ENCODE measurements around the gene BST1.

BST1 gene

GRCh38 chr4:15676899-15677298 is 26.0 kb upstream of the BST1 start:
- DNase-seq: no peak

DNA sequence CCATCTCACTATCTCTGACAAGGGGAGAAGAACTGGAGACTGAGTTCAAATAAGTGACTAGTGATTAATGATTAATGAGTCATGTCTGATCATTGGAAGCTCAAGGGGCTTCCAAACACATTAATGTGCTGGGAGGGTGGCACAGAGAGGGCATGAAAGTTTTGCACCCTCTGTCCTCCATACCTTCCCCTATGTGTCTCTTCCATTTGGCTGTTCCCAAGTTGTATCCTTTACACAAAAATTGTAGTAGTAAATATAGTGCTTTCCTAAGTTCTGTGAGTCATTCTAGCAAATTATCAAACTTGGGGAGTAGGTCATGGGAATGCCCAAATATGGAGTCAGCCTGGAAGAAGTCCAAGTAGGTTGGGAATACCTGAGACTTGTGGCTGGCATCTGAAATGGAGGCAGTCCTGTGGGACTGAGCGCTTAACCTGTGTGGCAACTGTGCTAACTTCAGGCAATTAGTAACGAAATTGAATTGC is 25.3 kb upstream of the BST1 start:
- no peak for DNase-seq

DNA sequence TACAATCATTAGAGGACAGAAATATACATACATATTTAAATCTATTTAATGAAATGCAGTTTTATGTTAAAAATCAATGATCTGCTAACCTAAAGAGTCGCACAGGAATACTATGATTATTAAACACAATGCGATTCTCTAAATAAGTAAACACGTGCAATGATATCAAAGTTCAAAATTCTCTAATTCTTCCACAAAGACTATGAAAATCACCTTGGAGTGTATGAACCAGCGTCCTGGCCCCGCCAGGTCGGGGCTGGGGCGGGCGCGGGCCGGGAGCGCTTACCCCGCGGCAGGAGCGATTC is 21.8 kb upstream of the BST1 start:
- no peak for DNase-seq

- DNase-seq: peak; percentile 88
Observed at GRCh38 chr4:15681372-15682241, 21.3 kb upstream of the BST1 start, which contains the start of gene FAM200B. TSS of gene FAM200B (plus strand) at chr4:15681827. CDS start at chr4:15686978, 5,151 bp downstream.

GRCh38 chr4:15682242-15683142 is 20.4 kb upstream of the BST1 start:
- DNase-seq: peak; percentile 27

DNA sequence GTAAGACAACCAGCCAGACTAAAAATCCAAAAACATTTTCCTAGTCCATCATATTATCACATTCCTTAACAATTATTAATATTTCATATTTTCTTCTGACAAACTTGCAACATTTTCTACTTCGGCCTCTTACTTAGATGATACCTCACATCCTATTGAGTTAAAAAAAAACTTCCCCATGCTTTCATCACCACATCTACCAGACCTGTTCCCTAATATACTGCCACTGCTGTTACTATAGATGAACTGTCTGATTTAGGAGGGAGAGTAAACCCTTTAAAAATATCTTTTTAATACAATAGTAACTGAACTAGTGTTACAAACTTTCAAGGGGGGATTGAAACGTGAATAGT is 19.7 kb upstream of the BST1 start:
- DNase-seq: no peak

DNA sequence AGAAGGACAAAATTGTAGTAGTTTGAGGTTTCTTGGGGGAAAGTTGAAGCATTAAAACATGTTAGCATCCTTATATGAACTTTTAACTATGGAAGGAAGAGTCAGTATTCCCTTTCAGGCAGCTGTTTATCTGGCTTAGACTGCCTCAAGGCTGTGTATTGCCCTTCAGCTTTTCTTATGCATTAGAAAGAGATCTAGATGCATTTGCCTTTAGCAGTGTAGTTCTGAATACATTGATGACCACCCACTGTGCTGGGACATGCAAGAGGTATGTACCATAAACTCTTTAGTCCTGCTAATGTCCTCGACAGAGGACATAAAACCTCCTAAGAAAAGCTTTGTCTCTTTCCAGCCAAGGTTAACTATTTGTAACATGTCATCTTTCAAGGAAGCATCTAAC is 18.4 kb upstream of the BST1 start:
- DNase-seq: no peak

DNA sequence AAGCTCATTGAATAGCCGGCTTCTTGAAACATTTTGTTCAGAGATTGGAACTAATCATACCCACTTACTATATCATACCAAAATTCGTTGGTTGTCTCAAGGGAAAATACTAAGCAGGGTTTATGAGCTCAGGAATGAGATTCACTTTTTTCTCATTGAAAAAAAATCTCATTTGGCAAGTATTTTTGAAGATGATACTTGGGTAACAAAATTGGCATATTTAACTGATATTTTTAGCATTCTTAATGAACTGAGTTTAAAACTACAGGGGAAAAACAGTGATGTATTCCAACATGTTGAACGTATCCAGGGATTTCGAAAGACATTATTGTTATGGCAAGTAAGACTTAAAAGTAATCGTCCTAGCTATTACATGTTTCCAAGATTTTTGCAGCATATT is 14.8 kb upstream of the BST1 start:
- DNase-seq: no peak

DNA sequence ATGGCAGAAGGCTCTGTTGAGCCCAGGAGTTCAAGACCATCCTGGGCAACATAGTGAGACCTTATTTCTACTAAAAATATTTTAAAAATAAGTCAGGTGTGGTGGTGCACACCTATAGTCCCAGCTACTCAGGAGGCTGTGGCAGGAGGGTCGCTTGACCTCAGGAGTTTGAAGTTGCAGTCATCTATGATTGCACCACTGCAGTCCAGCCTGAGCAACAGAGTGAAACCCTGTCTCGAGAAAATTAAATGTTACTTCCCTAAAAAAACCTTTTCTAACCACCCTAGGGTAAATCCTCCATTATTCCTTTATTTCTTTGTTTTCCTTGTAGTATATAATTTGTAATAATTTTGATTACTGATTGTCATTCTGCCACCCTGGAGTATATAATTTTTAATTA is 13.3 kb upstream of the BST1 start:
- no peak for DNase-seq

- DNase-seq: no peak
Observed at GRCh38 chr4:15690020-15690809, 12.7 kb upstream of the BST1 start.

- no peak for DNase-seq
Observed at GRCh38 chr4:15691346-15692135, 11.3 kb upstream of the BST1 start.

DNA sequence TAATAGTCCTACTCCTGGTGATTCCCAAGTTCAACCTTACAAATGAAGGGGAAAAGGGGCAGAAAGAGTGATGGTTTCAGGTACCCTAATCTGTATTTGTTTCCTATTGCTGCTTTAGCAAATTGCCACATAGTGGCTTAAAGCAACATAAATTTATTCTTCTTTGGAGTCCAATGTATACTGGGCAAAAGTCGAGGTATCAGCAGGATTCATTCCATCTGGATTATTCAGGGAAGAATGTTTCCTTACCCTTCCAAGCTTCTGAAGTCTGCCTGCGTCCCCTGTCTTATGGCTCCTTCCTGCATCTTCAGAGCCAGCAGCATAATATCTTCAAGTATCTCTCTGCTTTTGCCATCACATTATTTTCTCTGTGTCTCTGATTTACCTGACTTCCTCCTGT is 10.3 kb upstream of the BST1 start:
- DNase-seq: no peak

DNA sequence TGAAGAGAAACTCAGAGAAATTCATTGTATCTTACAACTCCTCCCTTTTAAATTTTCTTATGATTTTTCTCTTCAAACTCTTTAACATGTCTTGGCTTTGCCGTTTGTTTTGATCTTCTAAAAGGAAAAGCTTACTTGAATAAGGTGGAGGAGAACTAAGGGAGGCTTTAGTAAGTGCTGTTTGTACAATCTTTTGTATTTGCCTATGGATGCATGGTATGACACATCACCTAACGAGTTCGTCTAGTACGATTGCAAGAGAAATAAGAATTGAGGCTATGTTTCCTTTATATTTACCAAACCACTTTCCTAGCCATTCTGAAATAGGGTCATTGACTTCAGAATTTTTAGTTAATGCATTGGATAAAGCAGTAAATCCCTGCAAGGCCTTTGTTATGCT is 8.4 kb upstream of the BST1 start:
- no peak for DNase-seq

DNA sequence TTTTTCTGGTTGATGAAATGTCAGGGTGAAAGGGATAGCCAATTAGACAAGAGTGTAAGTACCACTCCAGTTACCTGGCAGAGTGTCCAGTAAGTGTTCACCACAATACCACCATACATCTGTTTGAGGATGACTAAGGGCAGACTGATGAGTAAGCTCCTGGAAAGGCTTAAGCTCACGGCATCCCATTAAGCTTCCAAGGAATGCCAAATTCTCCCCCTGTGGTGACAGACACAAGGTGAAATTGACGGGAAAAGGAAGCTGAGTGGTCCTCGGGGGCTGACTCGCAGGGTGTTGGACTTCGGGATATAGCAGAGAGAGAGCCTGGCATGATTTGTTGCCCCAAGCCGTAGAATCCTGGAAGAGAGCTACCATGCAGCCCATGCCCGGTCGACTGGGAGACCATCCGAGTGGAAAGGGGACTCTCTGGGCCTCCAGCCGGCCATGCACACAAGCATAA is 7.6 kb upstream of the BST1 start:
- no peak for DNase-seq

- no peak for DNase-seq
Observed at GRCh38 chr4:15695729-15696128, 7.1 kb upstream of the BST1 start.

GRCh38 chr4:15696866-15697265 is 6.0 kb upstream of the BST1 start:
- no peak for DNase-seq

DNA sequence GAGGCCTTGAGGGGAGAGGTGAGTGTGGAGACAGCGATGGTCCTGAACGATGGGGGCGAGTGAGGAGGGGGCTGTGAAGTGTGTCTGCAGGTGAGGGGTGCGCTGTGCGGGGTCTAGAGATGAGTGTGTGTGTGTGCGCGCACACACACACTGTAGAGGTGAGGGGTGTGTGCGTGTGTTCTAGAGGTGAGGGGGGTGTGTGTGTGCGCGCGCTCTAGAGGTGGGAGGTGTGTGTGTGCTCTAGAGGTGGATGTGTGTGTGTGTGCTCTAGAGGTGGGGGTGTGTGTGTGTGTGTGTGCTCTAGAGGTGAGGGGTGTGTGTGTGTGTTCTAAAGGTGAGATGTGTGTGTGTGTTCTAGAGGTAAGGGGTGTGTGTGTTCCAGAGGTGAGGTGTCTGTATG is 574 bp downstream of the BST1 start:
- DNase-seq: no peak

- no peak for DNase-seq
Observed at GRCh38 chr4:15704129-15704528, 1.3 kb downstream of the BST1 start.

DNA sequence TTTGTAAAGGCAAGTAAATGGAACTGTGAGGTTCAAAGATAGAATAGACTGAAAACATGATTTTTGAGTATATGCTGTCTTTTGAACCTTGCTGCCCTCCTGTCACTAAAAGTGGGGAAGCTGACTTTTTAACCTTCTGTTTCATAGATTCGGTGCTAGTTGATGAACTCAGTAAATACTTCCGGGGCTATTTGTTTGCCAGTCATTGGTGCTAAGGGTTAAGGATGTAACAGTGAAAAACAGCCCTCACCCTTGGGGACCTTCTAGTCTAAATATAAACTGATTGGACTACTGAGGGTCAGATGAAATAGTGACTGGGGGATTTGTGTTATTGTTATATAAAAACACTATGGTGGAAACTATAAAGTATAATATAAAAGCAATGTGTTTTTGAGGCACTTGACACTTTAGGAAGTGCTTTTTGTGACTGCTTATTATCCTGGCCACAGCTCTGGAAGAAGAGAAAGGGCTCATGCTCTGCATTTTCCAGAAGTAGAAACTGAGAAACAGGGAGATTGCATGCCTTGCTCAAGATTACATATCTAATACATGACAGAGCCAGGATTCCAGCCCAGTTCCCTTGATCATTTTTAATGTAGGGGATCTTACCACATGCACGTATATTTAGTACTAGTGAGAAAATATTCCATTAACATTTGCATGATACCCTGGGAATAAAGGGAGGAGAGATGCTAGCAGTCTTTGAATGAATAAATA is 3.9 kb downstream of the BST1 start:
- no peak for DNase-seq

- DNase-seq: no peak
Observed at GRCh38 chr4:15707363-15707715, 4.5 kb downstream of the BST1 start.

DNA sequence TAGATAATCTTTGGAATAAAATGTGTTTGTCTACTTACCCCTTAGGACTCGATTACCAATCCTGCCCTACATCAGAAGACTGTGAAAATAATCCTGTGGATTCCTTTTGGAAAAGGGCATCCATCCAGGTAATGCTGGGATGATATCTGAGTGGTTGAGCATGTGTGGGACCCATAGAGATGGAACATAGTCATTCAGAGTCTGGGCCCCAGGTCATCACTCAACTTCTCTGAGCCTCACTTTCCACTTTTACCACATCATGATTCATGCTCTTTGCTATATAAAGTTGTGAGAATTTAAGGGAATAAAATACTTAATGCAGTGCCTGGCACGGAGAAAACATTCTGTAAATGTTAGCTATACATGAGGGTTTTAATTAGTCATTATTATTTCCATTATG is 8.9 kb downstream of the BST1 start:
- no peak for DNase-seq

GRCh38 chr4:15712214-15712613 is 9.3 kb downstream of the BST1 start:
- no peak for DNase-seq
